ENCODE measurements around the gene MORF4L1. TPM values are rescaled to one million over a fixed set of nuclear protein-coding genes. Genes with fewer than 3 reads are reported as not detected.

The MORF4L1 gene
- total and polyA plus RNA-seq, 10 of the 15 experiments (the other 5 are each of a cell fraction or from before 2014, with no cell fraction given) = 113 to 636 (median 229) TPM

GRCh38 chr15:78933823-78934654 is 61.3 kb downstream of the MORF4L1 start:
- no peak for FAIRE-seq
- in situ Hi-C loops (cut with MboI) = no loop called here
- Histone ChIP-seq H2AFZ (ENCODE audit: control insufficient read depth, low read depth, low read length) (no peak overlapping the region), H3K27me3 (replicated peaks in 1 of 2; ENCODE audit: control insufficient read depth in 2 of 2, insufficient read depth in 2 of 2, low read length in 1 of 2) (no peaks in the 10 kb centered on the region), H3K4me1 (ENCODE audit: control insufficient read depth, insufficient read depth, low read length) (peaks cover 24% of the 10 kb centered on the region), H3K36me3 (ENCODE audit: control insufficient read depth in 2 of 2, insufficient read depth in 2 of 2, low read length in 1 of 2) (peaks cover 47 to 52% of the 10 kb centered on the region in 2 experiments), H3K4me3 (no peak overlapping the region), H3K9me3 (replicated peaks; ENCODE audit: control insufficient read depth, insufficient read depth, low read length) (no peaks in the 10 kb centered on the region), H4K20me1 (ENCODE audit: control insufficient read depth, insufficient read depth) (no peaks in the 10 kb centered on the region), H3K9ac (ENCODE audit: control insufficient read depth, insufficient read depth, low read length) (no peak overlapping the region), H3K4me2 (ENCODE audit: control insufficient read depth, insufficient read depth) (no peak overlapping the region), H3K27ac (ENCODE audit: control insufficient read depth, insufficient read depth) (no peak overlapping the region), H3K79me2 (ENCODE audit: control insufficient read depth, insufficient read depth, low read length) (peaks cover 20% of the 10 kb centered on the region)
- POLR2A ChIA-PET = interaction anchor here (2.6 kb wide), 1 partner anchor 46 kb away, joined by 12 read pairs; no protein-coding TSS in a partner anchor
- intact Hi-C loops (cut with micrococcal nuclease; ENCODE audit: unreplicated experiment) = no loop called here
- no peak for DNase-seq (ENCODE audit: low read depth, low spot score)
- CTCF ChIA-PET = interaction anchor here (1.3 kb wide), 1 partner anchor 24 kb away, joined by 6 read pairs; no protein-coding TSS in a partner anchor
- RAD21 ChIA-PET (ENCODE audit: unreplicated experiment) = interaction anchor here (1.1 kb wide), 1 partner anchor 73 kb away, joined by 3 read pairs; no protein-coding TSS in a partner anchor
- WGBS (ENCODE audit: insufficient coverage, insufficient replicate concordance, low lambda C conversion rate, missing lambda C conversion rate) = 86% methylated on average over 20 of the region's 20 CpGs
- TF ChIP-seq SMARCA5 (IDR thresholded peaks at IDR 0.05) = no peak
- TF ChIP-seq EGR1 (IDR thresholded peaks at IDR 0.05; ENCODE audit: borderline replicate concordance in 1 of 2, low read depth in 2 of 2, low read length in 2 of 2) = no peak
- TF ChIP-seq SMAD5 (IDR thresholded peaks at IDR 0.05; ENCODE audit: low read depth) = no peak
- TF ChIP-seq BHLHE40 (IDR thresholded peaks at IDR 0.05; ENCODE audit: borderline replicate concordance in 1 of 2, low read depth in 2 of 2, low read length in 1 of 2) = no peak
- no TSS peak for BruUV-seq (replicated peaks)
- no peak for ATAC-seq
- SMC1A ChIA-PET (ENCODE audit: uncharacterized antibody, unreplicated experiment) = no interaction called here

- H3K4me3 ChIP-seq = no peak overlapping the region
- no peaks in the 10 kb centered on the region for H3K27me3 ChIP-seq (replicated peaks in 1 of 2; ENCODE audit: control insufficient read depth in 2 of 2, insufficient read depth in 2 of 2, low read length in 1 of 2)
- no peak for ATAC-seq
- WGBS (ENCODE audit: insufficient coverage, insufficient replicate concordance, low lambda C conversion rate, missing lambda C conversion rate) = 78% methylated on average over 4 of the region's 5 CpGs
- FAIRE-seq = no peak
- H3K36me3 ChIP-seq (ENCODE audit: control insufficient read depth in 2 of 2, insufficient read depth in 2 of 2, low read length in 1 of 2) = peaks cover 47 to 51% of the 10 kb centered on the region in 2 experiments
- H3K4me2 ChIP-seq (ENCODE audit: control insufficient read depth, insufficient read depth) = no peak overlapping the region
- H3K4me1 ChIP-seq (ENCODE audit: control insufficient read depth, insufficient read depth, low read length) = peaks cover 24% of the 10 kb centered on the region
- H3K9me3 ChIP-seq (replicated peaks; ENCODE audit: control insufficient read depth, insufficient read depth, low read length) = no peaks in the 10 kb centered on the region
- POLR2A ChIA-PET = interaction anchor here (1.5 to 2.6 kb wide), 2 partner anchors 9 to 45 kb away, joined by 5 to 12 read pairs; partner anchors contain the start of gene CTSH
- H3K27ac ChIP-seq (ENCODE audit: control insufficient read depth, insufficient read depth) = no peak overlapping the region
- DNase-seq (ENCODE audit: low read depth, low spot score) = no peak
- no peak overlapping the region for H3K9ac ChIP-seq (ENCODE audit: control insufficient read depth, insufficient read depth, low read length)
- H4K20me1 ChIP-seq (ENCODE audit: control insufficient read depth, insufficient read depth) = no peaks in the 10 kb centered on the region
- no peak overlapping the region for H2AFZ ChIP-seq (ENCODE audit: control insufficient read depth, low read depth, low read length)
- CTCF ChIA-PET = interaction anchor here (1.0 to 4.2 kb wide), 5 partner anchors 10 to 72 kb away, joined by 4 to 36 read pairs (median 6); partner anchors contain the start of gene CTSH
- in situ Hi-C loops (cut with MboI) = loop anchor here (5.0 kb wide), 1 partner anchor 73 kb away; no protein-coding TSS in a partner anchor
- intact Hi-C loops (cut with micrococcal nuclease; ENCODE audit: unreplicated experiment) = loop anchor here (5.0 kb wide), 1 partner anchor 93 kb away; no protein-coding TSS in a partner anchor
- RAD21 ChIA-PET (ENCODE audit: unreplicated experiment) = interaction anchor here (1.1 to 3.6 kb wide), 2 partner anchors 26 to 72 kb away, joined by 3 to 14 read pairs; no protein-coding TSS in a partner anchor
- SMC1A ChIA-PET (ENCODE audit: uncharacterized antibody, unreplicated experiment) = interaction anchor here (2.2 to 4.1 kb wide), 2 partner anchors 11 to 43 kb away, joined by 10 to 73 read pairs; no protein-coding TSS in a partner anchor
- H3K79me2 ChIP-seq (ENCODE audit: control insufficient read depth, insufficient read depth, low read length) = peaks cover 20% of the 10 kb centered on the region
- BruUV-seq (replicated peaks) = no TSS peak
- TF ChIP-seq BCLAF1 (IDR thresholded peaks at IDR 0.05) = no peak
- no peak for TF ChIP-seq ZNF592 (IDR thresholded peaks at IDR 0.05)
- no peak for TF ChIP-seq NBN (IDR thresholded peaks at IDR 0.05)
- TF ChIP-seq NFIC (IDR thresholded peaks at IDR 0.05; ENCODE audit: low read depth, low read length) = no peak
Measured at GRCh38 chr15:78934655-78935023, 61.9 kb downstream of the MORF4L1 start.

Measured in GM12878 (cell line).